GM20431 (cell line): ENCODE data around the gene KRT7.
"Not testable (repeated sequence)": the region's sequence is repeated elsewhere in the genome, so short reads cannot be mapped to it uniquely, and the experiment has no call there.

Experiments used
- in situ Hi-C: fragments of 300-500 bp; cut with MseI, MboI; formaldehyde crosslinking; loops from one replicate; pipeline ENCODE4 v1.15.0; 2020; ENCODE audit warnings: low sequenced_read_pairs; ENCODE audit not compliant: unreplicated experiment

The KRT7 gene

DNA sequence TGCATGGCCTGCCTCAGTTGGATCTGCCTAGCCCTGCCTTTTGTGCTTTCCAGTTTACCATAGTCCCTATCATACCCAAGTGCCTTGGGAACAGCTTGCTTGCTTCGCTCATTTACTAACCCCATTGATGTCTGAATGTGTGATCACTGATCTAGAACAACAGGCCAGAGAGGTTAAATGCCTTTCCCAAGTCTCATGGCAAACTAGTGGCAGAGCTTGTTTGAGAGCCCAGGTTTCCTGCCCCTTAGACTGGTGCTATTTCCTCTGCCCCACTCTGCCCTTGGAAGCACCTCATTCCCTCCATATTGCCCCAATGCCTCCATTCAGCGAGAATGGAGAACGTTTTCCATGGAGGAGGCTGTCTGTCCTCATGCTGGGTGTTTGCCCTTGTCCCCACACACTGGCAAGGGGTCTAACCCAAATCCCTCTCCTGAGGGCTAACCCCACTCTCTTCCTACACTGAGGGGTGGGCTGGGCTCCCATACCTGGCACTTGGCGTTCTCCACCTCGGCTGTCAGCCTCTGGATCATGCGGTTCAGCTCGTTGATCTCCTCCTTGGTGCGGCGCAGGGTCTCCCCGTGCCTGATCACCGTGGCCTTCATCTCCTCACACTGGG, 19.8 kb downstream of the KRT7 start:
- in situ Hi-C loops, result no loop called here

DNA sequence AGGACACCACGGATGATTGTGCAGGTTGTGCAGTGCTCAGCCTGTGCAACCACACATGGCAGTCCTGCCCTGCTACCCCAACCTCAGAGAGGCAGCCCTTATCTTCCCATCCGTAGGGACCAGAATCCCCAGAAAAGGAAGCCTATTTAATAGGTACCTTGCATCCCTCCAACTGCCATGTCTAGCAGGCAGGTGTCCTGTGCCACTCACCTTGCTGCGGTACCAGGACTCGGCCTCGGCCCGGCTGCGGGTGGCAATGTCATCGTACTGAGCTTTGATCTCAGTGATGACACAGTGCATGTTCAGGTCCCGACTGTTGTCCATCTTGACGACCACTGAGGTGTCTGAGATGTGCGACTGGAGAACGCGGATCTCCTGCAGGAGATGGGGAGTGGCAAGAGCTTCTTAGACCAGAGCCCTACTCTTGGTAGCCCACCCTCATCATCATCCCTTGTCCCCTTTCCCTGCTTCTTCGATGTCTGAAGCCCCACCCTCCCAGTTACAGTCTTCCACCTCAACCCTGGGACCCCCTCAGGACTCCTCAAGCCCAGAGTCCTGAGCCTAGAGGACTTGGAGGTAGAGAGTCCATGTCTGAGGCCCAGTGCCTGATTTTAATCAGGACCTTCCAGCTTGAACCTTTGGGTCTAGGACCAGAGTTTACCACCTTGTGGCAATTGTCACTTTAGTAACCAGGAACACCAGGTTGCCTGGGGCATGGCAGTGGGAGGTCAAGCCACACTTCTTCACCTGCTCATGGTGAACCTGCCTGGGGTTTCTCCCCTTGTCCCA, 20.5 kb downstream of the KRT7 start:
- in situ Hi-C loops, result no loop called here

DNA sequence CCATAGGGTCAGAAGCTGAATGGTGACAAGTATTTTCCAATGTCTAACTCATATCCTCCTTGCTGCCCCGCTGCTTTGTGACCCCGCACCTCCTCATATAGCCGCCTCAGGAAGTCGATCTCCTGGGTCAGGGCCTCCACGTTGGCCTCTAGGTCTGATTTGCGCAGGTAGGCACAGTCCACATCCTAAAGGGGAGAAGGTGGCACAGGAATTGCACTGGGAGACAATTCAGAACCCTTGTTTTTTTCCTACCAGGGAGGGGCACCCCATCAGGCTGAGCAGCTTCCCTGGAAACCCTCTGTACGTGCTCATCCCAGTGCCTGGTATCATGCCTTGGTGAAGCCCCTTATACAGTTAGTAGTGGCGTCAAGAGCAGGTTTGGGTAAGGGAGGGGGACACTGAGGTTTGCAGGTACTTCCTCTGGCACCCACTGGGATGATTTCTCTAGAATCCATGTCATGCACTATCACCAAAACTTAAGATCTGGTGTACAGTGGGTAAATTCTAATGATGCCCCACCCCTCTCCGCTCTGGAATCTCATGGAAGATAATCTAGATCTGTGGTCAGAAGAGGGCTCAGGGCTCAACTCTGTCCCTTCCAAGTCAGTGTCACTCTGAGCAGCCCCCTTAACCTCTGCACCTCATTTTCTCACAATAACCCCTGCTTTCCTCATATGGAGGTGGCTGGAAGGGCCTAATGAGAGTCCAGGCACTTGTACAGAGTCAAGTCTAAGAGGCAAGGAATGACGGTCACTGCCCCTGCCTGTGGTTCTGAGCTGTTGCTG, 21.3 kb downstream of the KRT7 start:
- in situ Hi-C loops, result no loop called here

DNA sequence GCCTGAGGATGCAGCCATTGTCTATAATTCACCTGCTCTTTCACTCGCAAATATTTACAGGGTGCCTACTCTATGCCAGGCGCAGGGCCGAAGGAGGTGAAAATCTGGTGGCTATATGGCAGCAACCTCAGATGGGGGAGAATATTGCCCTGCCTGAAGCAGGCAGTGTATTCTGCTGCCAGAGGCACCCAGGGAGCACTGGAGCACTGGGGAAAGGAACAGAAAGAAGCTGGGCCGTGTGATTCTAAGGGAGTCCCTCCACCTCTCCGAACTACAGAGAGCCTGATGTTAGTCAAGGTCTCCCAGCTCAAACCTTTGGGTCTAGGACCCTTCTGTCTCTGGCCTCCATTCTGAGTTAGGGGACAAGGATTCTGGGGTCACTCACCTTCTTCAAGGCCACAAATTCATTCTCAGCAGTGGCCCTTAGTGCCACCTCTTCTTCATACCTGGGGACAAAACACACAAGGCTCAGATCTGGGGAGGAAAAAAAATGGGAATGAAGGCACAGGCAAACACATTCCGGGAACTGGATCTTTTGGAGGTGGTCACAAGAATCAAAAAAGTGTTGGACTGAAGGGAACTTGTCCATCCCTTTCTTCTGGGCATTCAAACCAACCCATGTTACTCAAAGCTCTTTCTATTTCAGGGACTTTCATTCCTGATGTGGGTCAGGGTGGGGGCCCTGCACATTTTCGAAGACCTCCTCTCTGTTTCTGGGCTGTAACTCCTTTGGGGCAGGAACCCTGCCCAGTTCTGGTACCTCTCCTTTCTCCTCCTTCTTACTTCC, 22.1 kb downstream of the KRT7 start:
- in situ Hi-C loops, result no loop called here

DNA sequence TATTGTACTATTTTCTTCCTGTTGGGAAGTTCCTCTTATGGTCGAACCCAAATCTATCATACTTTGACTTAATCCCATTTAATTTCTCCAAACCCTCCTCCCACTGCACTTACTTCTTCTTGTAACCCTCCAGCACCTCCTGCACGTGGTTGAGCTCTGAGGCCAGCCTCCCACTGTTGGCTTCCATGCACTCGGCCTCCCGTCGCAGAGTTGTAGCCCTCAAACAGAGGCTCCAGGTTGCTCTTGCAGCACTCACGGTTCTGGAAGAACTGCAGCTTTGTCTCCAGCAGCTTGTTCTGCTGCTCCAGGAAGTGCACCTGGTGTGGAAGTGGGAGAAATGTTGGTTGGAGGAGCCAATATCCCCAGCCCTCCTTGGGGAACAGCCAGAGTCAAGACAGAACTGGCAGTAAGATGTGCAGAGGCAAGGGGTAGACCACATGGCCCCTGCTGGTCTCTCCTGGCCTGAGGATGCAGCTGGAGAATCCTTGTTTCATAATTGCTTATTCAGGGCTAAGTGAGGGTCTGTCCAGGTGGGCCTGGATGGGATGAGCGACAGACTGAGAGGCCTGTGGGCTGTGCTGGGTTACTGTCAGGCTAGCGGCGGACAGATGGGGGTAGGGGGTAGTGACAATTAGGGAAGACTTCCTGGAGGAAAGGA, 23.0 kb downstream of the KRT7 start:
- in situ Hi-C loops, result no loop called here

DNA sequence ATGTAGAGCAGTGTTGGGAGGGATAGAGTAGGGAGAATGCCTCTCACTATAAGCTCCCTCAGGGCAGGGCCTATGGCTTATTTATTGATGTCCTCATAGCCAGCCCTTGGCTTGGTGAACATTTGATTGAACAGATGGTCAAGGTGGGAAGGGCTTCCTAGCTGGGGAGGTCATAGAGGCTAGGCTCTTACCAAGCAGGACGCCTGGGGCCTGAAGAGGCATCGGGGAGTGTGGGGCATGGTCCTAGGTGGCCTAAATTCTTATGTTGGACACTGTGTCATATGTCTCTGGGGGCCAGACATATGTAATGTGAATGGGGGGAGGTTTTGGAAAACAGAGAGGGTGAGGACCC, 23.5 kb downstream of the KRT7 start:
- in situ Hi-C loops, result no loop called here

DNA sequence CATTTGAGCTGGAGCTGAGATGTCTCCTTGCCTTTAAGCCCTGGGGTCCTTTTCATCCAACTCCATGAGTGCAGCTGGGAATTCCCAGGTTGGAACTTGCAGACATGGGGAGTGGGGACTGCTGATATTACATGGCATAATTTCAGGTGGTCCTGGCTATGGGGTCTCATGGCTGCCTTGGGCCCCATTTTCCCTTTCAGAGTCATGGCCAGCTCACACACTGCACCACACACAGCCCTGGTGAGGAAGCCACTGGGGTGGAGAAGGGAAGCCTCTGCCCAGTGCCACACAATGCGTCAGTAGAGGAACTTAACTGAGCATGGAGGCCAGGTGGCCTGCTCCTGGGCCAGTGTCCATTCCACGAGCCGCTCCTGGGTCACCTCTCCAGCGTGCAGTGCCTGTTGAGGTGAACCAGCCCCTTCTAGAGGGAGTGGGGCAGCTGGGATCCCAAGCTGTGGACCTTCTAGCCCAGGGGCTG, 24.1 kb downstream of the KRT7 start:
- in situ Hi-C loops, result no loop called here

DNA sequence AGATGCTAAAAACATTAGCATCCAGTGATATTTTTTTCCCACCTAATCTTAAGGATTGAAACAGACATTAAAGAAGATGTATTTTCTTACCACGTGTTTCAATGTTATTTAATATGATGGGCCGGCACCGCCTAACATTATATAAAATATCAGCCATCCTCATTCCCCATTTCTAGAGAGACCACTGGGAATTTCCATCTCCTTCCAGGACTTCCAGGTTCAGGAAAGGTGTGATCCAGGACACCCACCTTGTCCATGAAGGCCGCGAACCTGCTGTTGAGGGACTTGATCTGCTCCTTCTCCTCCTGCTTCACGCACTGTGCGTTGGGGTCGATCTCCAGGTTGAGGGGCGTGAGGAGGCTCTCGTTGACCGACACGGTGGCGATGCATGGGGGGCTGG, 24.9 kb downstream of the KRT7 start:
- in situ Hi-C loops, result not testable (repeated sequence)

DNA sequence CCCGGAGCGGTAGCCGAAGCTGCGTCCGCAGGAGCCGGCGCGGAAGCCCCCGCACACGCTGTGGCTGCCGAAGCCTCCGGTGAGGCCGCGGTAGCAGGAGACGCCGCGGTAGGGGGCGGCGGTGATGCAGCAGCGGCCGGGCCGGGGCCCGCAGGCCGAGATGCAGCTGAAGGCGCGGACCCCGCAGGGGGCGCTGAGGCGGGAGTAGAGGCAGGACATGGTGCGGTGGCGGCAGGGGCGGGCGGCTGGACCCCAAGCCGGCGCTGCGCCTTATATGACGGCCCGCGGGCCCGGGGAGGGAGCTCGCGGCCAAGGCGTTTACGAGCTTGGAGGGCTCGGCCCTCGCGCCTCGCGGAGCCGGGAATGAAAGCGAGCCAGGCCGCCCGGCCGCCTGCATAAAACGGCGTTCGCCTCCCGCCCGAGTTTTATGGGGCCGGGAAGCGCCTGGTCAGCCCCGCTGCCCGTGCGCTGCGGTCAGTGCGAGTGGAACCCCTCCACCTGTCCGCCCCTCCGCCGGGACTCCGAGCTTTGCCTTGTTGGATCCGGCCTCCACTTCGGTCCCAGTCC, 25.4 kb downstream of the KRT7 start:
- in situ Hi-C loops, result no loop called here

DNA sequence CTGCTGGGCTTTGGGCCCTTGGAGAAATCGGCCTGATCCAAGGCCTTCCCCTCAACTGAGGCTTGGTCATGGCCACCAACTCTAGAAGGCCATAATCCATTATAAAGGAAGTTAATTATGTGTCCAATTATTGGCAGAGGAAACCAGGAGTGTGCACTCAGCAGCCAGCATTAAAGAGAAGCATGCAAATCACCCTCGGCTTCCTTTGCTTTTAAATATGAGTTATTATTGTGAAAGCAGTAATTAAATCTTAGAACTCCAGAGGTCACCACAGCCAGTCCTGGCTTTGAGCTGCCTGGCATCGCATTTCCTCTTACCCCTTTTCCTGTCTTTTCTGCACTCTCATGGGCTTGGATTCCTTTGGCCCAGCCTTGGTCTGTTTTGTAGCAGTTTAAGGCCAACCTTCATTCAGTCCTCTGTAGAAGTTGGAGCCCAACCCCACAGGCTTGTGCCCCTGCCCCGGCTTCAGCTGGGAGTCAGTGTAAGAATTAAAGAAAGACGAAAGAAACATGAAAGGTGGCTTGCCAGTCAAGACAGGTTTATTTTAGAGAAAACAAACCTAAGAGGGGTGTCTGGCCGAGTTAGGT, 26.7 kb downstream of the KRT7 start:
- in situ Hi-C loops, result no loop called here

DNA sequence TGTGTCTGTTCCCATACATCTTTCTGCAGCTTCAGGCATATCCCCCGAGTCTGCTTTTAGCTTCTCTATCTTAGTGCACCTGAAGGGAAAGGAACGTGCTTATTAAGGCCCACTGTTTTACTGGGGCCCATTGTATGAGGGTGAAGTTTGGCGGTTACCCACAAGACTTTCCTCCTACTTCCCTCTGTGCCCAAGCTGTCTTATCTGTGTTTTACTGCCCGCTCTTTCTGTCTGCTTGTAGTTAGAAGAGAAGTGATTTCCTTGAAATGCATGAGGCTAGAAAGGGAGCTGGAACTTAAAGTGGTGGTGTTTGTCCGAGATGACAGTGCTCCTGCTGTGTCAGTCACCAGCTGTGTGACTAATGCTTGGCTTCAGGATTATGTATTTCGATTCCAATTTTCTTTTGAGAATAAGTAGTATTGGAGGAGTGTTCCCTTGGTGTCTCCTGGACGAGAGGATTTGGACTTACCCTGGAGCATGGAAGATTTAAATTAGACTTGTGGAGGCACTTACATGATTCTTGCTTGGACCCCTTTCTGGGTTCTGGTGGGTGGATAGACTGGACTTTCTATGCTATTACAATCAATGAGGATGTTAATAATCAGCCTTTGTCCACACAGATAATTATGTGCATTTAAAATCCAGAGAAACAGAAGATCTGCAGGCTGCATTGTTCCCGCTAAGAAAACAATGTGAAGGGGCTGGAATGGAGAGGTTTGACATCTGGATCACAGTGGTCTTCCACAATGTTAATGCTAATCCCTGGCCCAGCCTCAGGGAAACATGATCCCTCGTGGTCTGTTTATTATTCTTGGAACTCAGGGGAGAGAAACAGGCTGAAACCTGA, 27.5 kb downstream of the KRT7 start:
- in situ Hi-C loops, result no loop called here

DNA sequence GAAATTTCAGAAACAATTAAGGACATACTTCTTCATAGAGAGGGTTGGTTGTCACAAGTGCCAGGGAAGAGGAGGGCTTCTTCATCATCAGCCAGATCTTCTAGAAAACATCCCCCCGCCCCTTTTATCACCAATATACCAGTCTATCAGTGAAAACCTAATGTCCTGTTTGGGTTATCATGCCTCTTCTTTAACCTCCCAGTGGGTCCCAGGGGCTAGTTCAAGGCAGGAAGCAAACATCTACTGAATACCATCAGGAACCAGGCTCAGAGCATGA, 28.1 kb downstream of the KRT7 start:
- in situ Hi-C loops, result no loop called here

DNA sequence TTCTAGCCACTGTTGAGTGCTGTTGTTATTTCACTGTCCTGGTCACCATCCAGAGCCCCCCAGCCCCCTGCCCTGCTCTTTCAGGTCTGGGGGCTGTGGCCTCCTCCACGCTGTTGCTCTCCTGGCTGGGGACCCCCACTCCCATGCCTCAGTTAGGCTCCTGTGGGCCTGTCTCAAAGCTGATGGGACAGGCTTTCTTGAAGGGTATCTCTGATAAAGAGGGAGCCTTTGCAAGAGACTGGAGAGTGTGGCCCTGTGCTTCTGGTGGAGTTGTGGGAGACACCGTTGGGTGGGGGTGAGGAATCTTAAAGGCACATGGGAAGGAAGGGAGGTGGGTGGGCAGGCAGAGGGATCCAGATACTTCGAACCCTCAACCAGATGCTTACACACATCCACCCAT, 29.2 kb downstream of the KRT7 start:
- in situ Hi-C loops, result no loop called here

DNA sequence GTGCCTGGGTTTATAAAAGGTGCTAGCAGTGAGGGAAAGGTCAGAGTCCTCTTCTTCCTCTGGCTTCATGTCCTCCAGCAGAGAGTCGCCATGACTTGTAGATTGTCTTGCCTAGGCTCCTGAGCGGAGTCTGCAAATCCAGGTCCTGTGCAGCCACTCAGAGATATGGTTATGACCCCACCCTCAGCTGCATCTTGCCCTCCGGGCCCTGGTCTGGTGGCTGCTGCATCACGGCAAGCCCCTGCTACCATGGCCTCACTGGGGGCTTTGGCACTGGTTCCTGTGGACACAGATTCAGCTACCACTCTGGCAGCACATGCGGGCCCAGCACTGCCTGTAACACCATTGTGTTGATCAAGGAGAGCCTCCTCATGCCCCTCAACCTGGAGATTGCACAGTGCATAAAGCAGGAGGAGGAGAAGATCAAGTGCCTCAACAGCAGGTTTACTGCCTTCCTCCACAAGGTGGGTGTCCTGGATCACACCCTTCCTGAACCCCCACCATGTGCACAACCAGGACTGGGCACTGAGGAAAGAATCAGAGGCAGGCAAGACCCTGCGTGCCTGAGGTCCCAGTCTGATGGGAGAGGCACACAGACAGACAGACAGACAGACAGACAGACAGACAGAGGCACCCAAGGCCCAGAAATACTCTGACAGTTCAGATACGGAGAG, 30.9 kb downstream of the KRT7 start:
- in situ Hi-C loops, result no loop called here

DNA sequence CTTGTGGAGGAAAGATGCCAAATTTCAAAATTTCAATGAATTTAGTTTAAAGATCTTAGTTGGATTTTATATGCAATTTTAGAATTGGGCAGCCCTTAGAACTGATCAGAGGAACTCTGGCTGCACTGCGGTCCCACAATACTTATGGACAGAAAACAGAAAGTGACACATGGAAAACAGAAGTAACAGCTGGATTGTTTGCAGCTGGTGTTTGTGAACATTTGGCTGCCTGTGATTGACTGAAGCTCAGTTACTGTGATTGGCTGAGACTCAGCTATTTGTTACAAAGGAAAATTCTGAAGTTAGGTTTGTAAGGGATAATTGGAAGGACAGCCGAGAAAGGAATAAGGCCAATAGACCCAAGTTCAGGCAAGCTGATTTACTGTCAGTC, 31.4 kb downstream of the KRT7 start:
- in situ Hi-C loops, result no loop called here

DNA sequence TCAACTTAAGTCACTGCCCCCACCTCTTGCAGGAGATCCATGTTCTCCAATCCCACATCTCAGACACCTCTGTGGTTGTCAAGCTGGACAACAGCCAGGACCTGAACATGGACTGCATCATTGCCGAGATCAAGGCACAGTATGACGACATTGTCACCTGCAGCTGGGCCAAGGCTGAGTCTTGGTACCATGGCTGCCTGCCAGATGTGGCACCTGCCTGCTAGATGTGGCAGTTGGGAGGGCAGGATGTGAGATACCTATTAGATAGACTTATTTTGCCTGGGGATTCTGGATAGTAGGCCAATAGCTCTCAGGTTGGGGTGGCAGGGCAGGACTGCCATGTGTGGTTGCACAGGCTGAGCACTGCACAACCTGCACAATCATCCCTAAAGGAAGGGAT, 33.5 kb downstream of the KRT7 start:
- in situ Hi-C loops, result no loop called here

DNA sequence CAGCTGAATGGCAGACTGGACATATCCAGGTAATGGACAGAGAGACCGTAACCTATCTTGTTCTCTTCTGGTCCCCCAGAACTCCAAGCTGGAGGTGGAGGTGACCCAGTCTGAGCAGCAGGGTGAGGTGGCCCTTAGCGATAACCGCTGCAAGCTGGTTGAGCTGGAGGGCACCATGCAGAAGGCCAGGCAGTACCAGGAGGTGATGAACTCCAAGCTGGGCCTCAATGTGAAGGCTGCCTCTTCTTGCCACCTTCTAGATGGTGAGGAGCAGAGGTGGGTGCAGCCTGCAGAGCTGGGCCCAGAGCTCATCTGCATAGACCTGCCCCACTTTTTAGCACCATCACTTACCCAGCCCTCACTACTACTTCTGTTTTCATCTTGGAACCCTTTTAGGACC, 34.2 kb downstream of the KRT7 start:
- in situ Hi-C loops, result no loop called here

DNA sequence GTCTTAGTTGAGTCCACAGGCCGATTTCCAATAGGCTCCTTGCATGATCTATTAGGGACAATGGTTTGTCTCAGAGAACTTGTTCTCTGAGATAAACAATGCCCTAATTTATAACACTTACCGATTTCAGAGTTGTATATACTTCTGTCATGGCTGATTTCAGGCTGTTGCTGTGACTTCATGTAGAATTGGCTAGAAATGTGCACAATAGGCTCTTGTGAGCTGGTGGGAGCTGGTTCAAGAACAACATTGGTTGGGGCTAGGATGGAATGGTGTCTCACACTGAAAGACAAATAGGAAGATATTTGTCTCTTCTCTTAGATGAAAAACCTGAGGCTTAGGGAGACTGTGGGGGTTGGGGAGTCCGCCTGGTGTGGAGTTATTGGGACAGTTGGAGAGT, 34.7 kb downstream of the KRT7 start:
- in situ Hi-C loops, result no loop called here
